Mucosa of rectum (tissue), 2 donors: ENCODE measurements around the gene ISCA1.
"Not testable (repeated sequence)": the region's sequence is repeated elsewhere in the genome, so short reads cannot be mapped to it uniquely, and the experiment has no call there.

ENCODE experiments used
- H3K27ac ChIP-seq, 2 donors: one replicate each; pipeline ENCODE4 v1.7.0; 2013; ENCODE audit warnings: inconsistent platforms in 2 of 2, low read depth in 2 of 2, low read length in 2 of 2
- H3K27me3 ChIP-seq, 2 donors: one replicate each; pipeline ENCODE4 v1.7.0; 2013; ENCODE audit warnings: low read length in 2 of 2; ENCODE audit not compliant: control insufficient read depth in 2 of 2, insufficient read depth in 2 of 2
- H3K36me3 ChIP-seq, 2 donors: one replicate each; pipeline ENCODE4 v1.7.0; 2013; ENCODE audit warnings: low read length in 2 of 2; ENCODE audit not compliant: control insufficient read depth in 2 of 2, insufficient read depth in 2 of 2
- H3K4me1 ChIP-seq, 2 donors: one replicate each; pipeline ENCODE4 v1.7.0; 2013; ENCODE audit warnings: low read length in 2 of 2, mild to moderate bottlenecking in 1 of 2; ENCODE audit not compliant: control insufficient read depth in 2 of 2, insufficient read depth in 2 of 2
- H3K4me3 ChIP-seq, 2 donors: one replicate each; pipeline ENCODE4 v1.7.0; 2013; ENCODE audit warnings: low read length in 2 of 2
- H3K9ac ChIP-seq, 2 donors: one replicate each; pipeline ENCODE4 v1.7.0; 2013; ENCODE audit warnings: low read length in 2 of 2, low read depth in 1 of 2, mild to moderate bottlenecking in 1 of 2
- H3K9me3 ChIP-seq, 2 donors: one replicate each; pipeline ENCODE4 v1.7.0; 2013; ENCODE audit warnings: low read length in 2 of 2; ENCODE audit not compliant: control insufficient read depth in 2 of 2
- donor health status: healthy.
- donor health status: Normal muscosa, but diverticular disease.

ISCA1 gene

DNA sequence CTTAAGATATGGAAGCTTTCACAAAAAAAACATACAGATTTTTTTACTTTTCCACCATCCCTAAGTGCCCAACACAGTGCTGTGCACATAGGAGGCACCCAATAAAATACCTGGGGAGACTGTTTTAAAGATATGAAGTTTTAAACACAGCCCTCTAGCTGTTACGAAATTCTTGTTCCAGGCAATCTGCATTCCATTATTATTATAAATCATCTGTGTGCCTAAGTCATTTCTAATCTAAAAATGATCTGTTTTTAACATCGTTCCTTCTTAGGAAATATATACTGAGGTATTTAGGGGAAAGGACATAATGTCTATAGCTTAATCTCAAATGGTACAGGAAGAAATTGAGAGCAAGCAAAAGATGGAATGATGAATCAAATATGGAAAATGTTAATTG is 32.7 kb upstream of the ISCA1 start:
- no peaks in the 10 kb centered on the region for H3K4me1 ChIP-seq

DNA sequence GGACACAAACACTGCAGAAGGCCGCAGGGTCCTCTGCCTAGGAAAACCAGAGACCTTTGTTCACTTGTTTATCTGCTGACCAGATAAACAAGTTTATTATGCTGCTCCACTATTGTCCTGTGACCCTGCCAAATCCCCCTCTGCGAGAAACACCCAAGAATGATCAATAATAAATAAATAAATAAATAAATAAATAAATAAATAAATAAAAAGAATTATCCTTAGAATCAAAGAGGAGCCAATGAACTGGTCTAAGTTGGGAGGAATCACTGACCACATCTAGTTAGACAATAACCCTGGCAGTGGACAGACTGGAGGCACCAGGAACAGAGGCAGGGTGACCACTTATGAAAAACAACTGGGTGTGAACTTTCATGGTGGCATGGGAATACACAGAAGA is 30.6 kb upstream of the ISCA1 start:
- H3K27ac ChIP-seq, H3K9me3 ChIP-seq, H3K4me1 ChIP-seq, H3K9ac ChIP-seq, H3K27me3 ChIP-seq, H3K4me3 ChIP-seq: not testable (repeated sequence)
- H3K36me3 ChIP-seq: peaks cover 64% of the 10 kb centered on the region in 2 donors

More for the DNA sequence above, 32.7 kb upstream of the ISCA1 start:
- Histone ChIP-seq H3K9me3 (no peaks in the 10 kb centered on the region), H3K9ac (no peak overlapping the region), H3K4me3 (no peak overlapping the region), H3K36me3 (peaks cover 67 to 69% of the 10 kb centered on the region in 2 donors), H3K27me3 (no peaks in the 10 kb centered on the region), H3K27ac (no peak overlapping the region)

DNA sequence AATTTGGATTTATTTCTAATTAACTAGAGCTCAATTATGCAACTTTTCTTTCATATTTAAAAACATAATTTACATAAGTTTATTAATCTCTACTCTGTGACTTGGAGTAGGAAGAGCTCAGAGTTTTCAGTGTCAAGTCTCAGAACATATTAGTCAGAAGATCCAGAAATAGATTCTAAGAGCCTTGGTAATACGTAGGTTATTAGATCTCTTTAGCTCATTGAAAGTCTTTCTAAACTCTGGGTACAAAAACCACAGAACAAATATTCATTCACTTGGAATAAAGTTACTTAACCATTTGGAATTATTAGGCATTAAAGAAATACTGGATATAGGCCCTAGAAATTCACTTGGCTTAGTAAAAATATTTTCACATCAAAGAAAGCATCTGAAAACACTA is 26.3 kb upstream of the ISCA1 start:
- Histone ChIP-seq H3K27ac (no peak overlapping the region), H3K9ac (no peak overlapping the region), H3K4me3 (no peak overlapping the region), H3K4me1 (no peaks in the 10 kb centered on the region), H3K9me3 (no peaks in the 10 kb centered on the region), H3K27me3 (no peaks in the 10 kb centered on the region), H3K36me3 (peaks cover 66 to 69% of the 10 kb centered on the region in 2 donors)

- Histone ChIP-seq H3K27me3 (no peaks in the 10 kb centered on the region), H3K9me3 (no peaks in the 10 kb centered on the region), H3K36me3 (peaks cover 74 to 79% of the 10 kb centered on the region in 2 donors), H3K27ac (no peak overlapping the region), H3K4me3 (no peak overlapping the region), H3K9ac (no peak overlapping the region), H3K4me1 (no peaks in the 10 kb centered on the region)
Observed at GRCh38 chr9:86304236-86304730, 21.9 kb upstream of the ISCA1 start.

GRCh38 chr9:86303316-86303975 is 21.1 kb upstream of the ISCA1 start:
- Histone ChIP-seq H3K27ac (no peak overlapping the region), H3K9ac (no peak overlapping the region), H3K36me3 (peaks cover 80 to 82% of the 10 kb centered on the region in 2 donors), H3K9me3 (no peaks in the 10 kb centered on the region), H3K27me3 (no peaks in the 10 kb centered on the region), H3K4me3 (no peak overlapping the region), H3K4me1 (no peaks in the 10 kb centered on the region)

- Histone ChIP-seq H3K9ac (no peak overlapping the region), H3K9me3 (no peaks in the 10 kb centered on the region), H3K36me3 (peaks cover 79 to 88% of the 10 kb centered on the region in 2 donors), H3K4me1 (no peaks in the 10 kb centered on the region), H3K27ac (no peak overlapping the region), H3K4me3 (no peak overlapping the region), H3K27me3 (no peaks in the 10 kb centered on the region)
Observed at GRCh38 chr9:86301686-86302085, 19.3 kb upstream of the ISCA1 start.

- Histone ChIP-seq H3K36me3 (peaks cover 78 to 87% of the 10 kb centered on the region in 2 donors), H3K27ac (no peak overlapping the region), H3K9ac (no peak overlapping the region), H3K4me1 (no peaks in the 10 kb centered on the region), H3K4me3 (no peak overlapping the region), H3K27me3 (no peaks in the 10 kb centered on the region), H3K9me3 (no peaks in the 10 kb centered on the region)
Observed at GRCh38 chr9:86300701-86301100, 18.4 kb upstream of the ISCA1 start.

GRCh38 chr9:86298873-86299272 is 16.5 kb upstream of the ISCA1 start:
- H3K9me3 ChIP-seq: no peaks in the 10 kb centered on the region
- no peak overlapping the region for H3K9ac ChIP-seq
- H3K27ac ChIP-seq: no peak overlapping the region
- no peaks in the 10 kb centered on the region for H3K4me1 ChIP-seq
- H3K4me3 ChIP-seq: no peak overlapping the region
- H3K36me3 ChIP-seq: peaks cover 69 to 73% of the 10 kb centered on the region in 2 donors
- no peaks in the 10 kb centered on the region for H3K27me3 ChIP-seq

DNA sequence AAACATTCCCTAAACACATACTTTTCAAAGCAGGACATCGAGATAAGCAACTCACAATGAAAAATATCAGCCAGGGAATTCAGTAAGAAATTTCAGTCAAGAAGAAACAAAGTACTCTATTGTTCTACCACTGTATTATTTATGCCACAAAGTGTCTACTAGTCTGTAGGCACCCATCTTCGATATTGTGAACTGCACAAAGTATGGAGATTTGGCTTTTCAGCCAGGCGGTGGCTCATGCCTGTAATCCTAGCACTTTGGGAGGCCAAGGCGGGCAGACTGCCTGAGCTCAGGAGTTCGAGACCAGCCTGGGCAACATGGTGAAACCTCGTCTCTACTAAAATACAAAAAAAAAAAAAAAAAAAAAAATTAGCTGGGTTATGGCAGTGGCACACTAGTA is 8.0 kb upstream of the ISCA1 start:
- H3K9ac ChIP-seq, H3K27me3 ChIP-seq, H3K27ac ChIP-seq, H3K4me1 ChIP-seq, H3K4me3 ChIP-seq, H3K9me3 ChIP-seq: not testable (repeated sequence)
- H3K36me3 ChIP-seq: peaks cover 13 to 19% of the 10 kb centered on the region in 2 donors

- H3K9me3 ChIP-seq: no peaks in the 10 kb centered on the region
- no peak overlapping the region for H3K4me3 ChIP-seq
- no peak overlapping the region for H3K27ac ChIP-seq
- no peaks in the 10 kb centered on the region for H3K27me3 ChIP-seq
- peaks cover 12 to 16% of the 10 kb centered on the region in 2 donors for H3K36me3 ChIP-seq
- no peaks in the 10 kb centered on the region for H3K4me1 ChIP-seq
- H3K9ac ChIP-seq: no peak overlapping the region
Observed at GRCh38 chr9:86288499-86289198, 6.3 kb upstream of the ISCA1 start.
